Ovary (tissue), 9 donors: ENCODE data around the gene DNTT. TPM values are rescaled to one million over a fixed set of nuclear protein-coding genes. Genes with fewer than 3 reads are reported as not detected.

Experiments used
- DNase-seq, 5 donors: peaks; one replicate each; pipeline ENCODE4 v3.0.0-alpha.2; 2019 to 2020
- H3K27ac ChIP-seq, 2 donors: fragments of 200-600 bp; one replicate each; pipeline versions ENCODE4 v1.5.1 to v1.8.0; 2019 to 2022
- H3K27me3 ChIP-seq: fragments of 200-600 bp; one replicate; pipeline ENCODE4 v1.8.0; 2022
- H3K36me3 ChIP-seq: fragments of 200-600 bp; sonication (generic); one replicate; pipeline ENCODE4 v1.5.1; 2019
- H3K4me1 ChIP-seq: one replicate; pipeline ENCODE4 v1.8.1; 2013; ENCODE audit warnings: mild to moderate bottlenecking, moderate library complexity; ENCODE audit not compliant: insufficient read depth
- H3K4me3 ChIP-seq: fragments of 200-600 bp; sonication (generic); one replicate; pipeline ENCODE4 v1.5.1; 2017
- H3K9me3 ChIP-seq, 2 donors: fragments of 200-600 bp in 1 of 2; sonication (generic) in 1 of 2; one replicate each; pipeline versions ENCODE4 v1.5.1 to v1.8.1; 2013 to 2019; ENCODE audit warnings: mild to moderate bottlenecking in 1 of 2, moderate library complexity in 1 of 2
- CTCF ChIP-seq, 3 donors: fragments of 450-650 bp in 2 of 3; fragments of 200-600 bp in 1 of 3; IDR thresholded peaks; one replicate each; pipeline versions ENCODE4 v1.5.1 to v1.8.0; 2016 to 2022; ENCODE audit warnings: antibody characterized with exemption in 3 of 3, mild to moderate bottlenecking in 1 of 3
- EP300 ChIP-seq: sonication (generic); formaldehyde crosslinking; IDR thresholded peaks from one replicate; pipeline ENCODE4 v1.6.1; 2017; ENCODE audit warnings: antibody characterized with exemption
- POLR2A ChIP-seq: fragments of 450-650 bp; IDR thresholded peaks from one replicate; pipeline ENCODE4 v1.6.1; 2017; ENCODE audit warnings: antibody characterized with exemption, mild to moderate bottlenecking, moderate library complexity
- WGBS, 3 donors: extraction: QIAGEN DNeasy Blood & Tissue Kit in 1 of 3; methylation state at CpG; one replicate each; pipeline versions ENCODE4 v1.1.5 to v1.1.7; 2013 to 2017; 5-methylcytosine and 5-hydroxymethylcytosine counted together
- intact Hi-C, 4 donors: fragments of 100-400 bp; cut with DNase I; formaldehyde crosslinking; loops; one replicate each; pipeline versions ENCODE4 v1.11.0 to v1.15.1; 2022 to 2023
- polyA plus RNA-seq, 2 donors: library from polyadenylated mRNA; stranded (reverse); fragments of 200-250 nt in 1 of 2; fragments of 350-450 nt in 1 of 2; fragmentation: Illumina TruSeq in 1 of 2; extraction: RNeasy Lipid Tissue Mini Kit (QIAGEN cat#74804) in 1 of 2; gene quantifications; one replicate each; pipeline ENCODE4 v1.2.3, GENCODE V29; 2013 to 2014
- total RNA-seq, 7 donors: library from RNA; depleted of rRNA in 2 of 7; stranded (reverse); fragments of >200 nt in 2 of 7; fragmentation: NEBNext Ultra II Directional in 3 of 7; extraction: Animal tissue kit (Norgen Biotek cat#: 25700) in 3 of 7; gene quantifications; one replicate each; pipeline versions ENCODE4 v1.1.0 to v1.2.4, GENCODE V29; 2016 to 2023
- donor health status: DM: no; HTN: no; CAD: no; lungs with moderate emphysema.
- donor health status: DM: no; HTN: no; CAD: no.
- donor health status: Bipolar disorder and iron deficiency.
- donor health status: DM: yes; HTN: yes; CAD: no.
- donor health status: DM: no; HTN: no; CAD: no.
- donor health status: DM: yes; HTN: yes; CAD: no.

Gene DNTT
- total and polyA plus RNA-seq, 9 donors: not detected

DNA sequence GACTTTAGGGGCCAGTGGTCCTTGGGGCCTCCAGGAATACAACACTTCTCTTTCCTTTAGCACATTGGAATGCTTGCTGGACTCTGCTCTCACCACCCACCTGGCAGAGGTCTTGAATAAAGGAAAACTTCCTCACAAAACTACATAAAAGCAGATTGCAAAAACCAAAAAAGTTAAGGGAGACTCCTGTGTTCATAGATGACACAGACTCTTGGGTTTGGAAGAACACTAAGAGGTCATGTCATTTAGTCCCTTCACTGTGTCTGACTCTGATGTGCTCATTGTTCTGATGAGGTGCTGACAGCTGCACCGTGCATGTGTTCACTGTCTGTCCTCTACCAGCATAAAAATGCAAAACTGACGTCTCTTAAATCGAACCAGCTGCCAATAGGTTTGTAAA is 44.2 kb upstream of the DNTT start:
- TF ChIP-seq POLR2A (no peak), CTCF (IDR thresholded peaks at IDR 0.05) (no peak), EP300 (no peak)
- intact Hi-C loops: no loop called here
- no peak for DNase-seq
- Histone ChIP-seq H3K4me3 (no peak overlapping the region), H3K9me3 (no peaks in the 10 kb centered on the region), H3K4me1 (no peaks in the 10 kb centered on the region), H3K27me3 (no peaks in the 10 kb centered on the region), H3K36me3 (no peaks in the 10 kb centered on the region), H3K27ac (no peak overlapping the region)
- 63 to 75% (median 66%) methylated on average over 3 of the region's 3 CpGs for WGBS, 3 donors

- intact Hi-C loops: no loop called here
- WGBS, 3 donors: 81 to 87% (median 83%) methylated on average over 2 of the region's 2 CpGs
- Histone ChIP-seq H3K36me3 (no peaks in the 10 kb centered on the region), H3K9me3 (no peaks in the 10 kb centered on the region), H3K4me3 (no peak overlapping the region), H3K27ac (no peak overlapping the region), H3K27me3 (no peaks in the 10 kb centered on the region), H3K4me1 (no peaks in the 10 kb centered on the region)
- no peak for TF ChIP-seq CTCF (IDR thresholded peaks at IDR 0.05)
- no peak for TF ChIP-seq POLR2A
- no peak for TF ChIP-seq EP300
- no peak for DNase-seq
Measured at GRCh38 chr10:96261132-96261531, 43.1 kb upstream of the DNTT start.

DNA sequence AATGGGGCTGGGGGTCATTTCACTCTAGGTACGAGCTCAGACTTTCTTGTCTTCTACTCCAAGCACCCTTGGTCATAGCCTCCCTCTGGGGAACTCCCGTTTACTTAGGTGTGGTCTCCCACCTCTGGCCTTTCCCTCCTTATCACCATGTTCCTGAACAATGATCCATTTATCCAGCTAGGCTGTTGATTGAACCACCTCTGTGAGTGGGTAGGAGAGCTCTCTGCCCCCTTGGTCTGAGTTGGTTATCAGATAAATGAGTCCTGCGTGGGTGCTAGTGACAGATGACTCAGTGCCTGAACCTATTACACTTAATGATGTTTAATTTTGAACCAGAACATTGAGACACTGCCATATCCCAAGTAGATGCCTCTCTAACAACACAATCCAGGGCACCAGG is 42.3 kb upstream of the DNTT start:
- TF ChIP-seq CTCF (IDR thresholded peaks at IDR 0.05) (no peak), EP300 (no peak), POLR2A (no peak)
- no peaks in the 10 kb centered on the region for H3K27me3 ChIP-seq
- no peak overlapping the region for H3K27ac ChIP-seq
- H3K36me3 ChIP-seq: no peaks in the 10 kb centered on the region
- no peaks in the 10 kb centered on the region for H3K4me1 ChIP-seq
- intact Hi-C loops: no loop called here
- no peak overlapping the region for H3K4me3 ChIP-seq
- H3K9me3 ChIP-seq: no peaks in the 10 kb centered on the region
- WGBS, 3 donors: 62 to 73% (median 69%) methylated on average over 3 of the region's 3 CpGs
- DNase-seq: no peak

DNA sequence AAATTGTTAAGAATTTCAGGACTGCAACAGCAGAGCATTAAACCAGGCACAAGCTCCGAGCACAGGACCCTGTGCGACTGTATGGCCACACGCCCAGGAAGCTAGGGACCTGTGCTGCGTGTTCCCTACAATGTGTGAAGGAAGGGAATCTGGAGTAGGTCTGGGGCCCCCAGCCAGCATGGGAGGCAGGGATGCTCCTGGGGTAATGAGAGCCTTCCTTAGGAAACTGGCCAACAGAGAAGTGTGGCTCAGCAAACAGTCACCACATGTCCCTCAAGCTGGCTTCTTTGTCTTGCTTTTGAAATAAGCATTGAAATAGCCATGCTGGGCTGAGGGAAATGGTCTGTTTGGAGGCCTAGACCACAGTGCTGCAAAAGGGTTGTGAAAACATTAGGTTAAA is 41.1 kb upstream of the DNTT start:
- WGBS, 3 donors: 88 to 93% (median 92%) methylated on average over 4 of the region's 4 CpGs
- H3K4me1 ChIP-seq: no peaks in the 10 kb centered on the region
- H3K4me3 ChIP-seq: no peak overlapping the region
- H3K9me3 ChIP-seq: no peaks in the 10 kb centered on the region
- intact Hi-C loops: no loop called here
- no peak overlapping the region for H3K27ac ChIP-seq
- TF ChIP-seq POLR2A (no peak), EP300 (no peak), CTCF (IDR thresholded peaks at IDR 0.05) (no peak)
- H3K36me3 ChIP-seq: no peaks in the 10 kb centered on the region
- DNase-seq: no peak
- no peaks in the 10 kb centered on the region for H3K27me3 ChIP-seq

GRCh38 chr10:96263669-96264068 is 40.6 kb upstream of the DNTT start:
- no peak for TF ChIP-seq EP300
- TF ChIP-seq CTCF (IDR thresholded peaks at IDR 0.05): no peak
- no peak for TF ChIP-seq POLR2A
- intact Hi-C loops: no loop called here
- DNase-seq: no peak
- Histone ChIP-seq H3K27ac (no peak overlapping the region), H3K27me3 (no peaks in the 10 kb centered on the region), H3K4me3 (no peak overlapping the region), H3K36me3 (no peaks in the 10 kb centered on the region), H3K9me3 (no peaks in the 10 kb centered on the region), H3K4me1 (no peaks in the 10 kb centered on the region)
- 79 to 87% (median 87%) methylated on average over 4 of the region's 4 CpGs for WGBS, 3 donors
